Dendritic cell treated with granulocyte-macrophage colony-stimulating factor and Interleukin-4, amounts not matched to agents 40 ng/mL and 50 ng/mL, for 4 days (primary cell): ENCODE results near the gene CAPRIN1.
A peak's percentile ranks its signal among the peaks of the same experiment; 100 is the strongest.
"Not testable (repeated sequence)": the region's sequence is repeated elsewhere in the genome, so short reads cannot be mapped to it uniquely, and the experiment has no call there.

ENCODE experiments used
- H3K27ac Mint-ChIP-seq: one replicate; pipeline ENCODE4 v1.8.0; 2022; ENCODE audit warnings: mild to moderate bottlenecking, mixed read lengths
- H3K27me3 Mint-ChIP-seq: one replicate; pipeline ENCODE4 v1.8.0; 2022; ENCODE audit warnings: mild to moderate bottlenecking, mixed read lengths
- H3K36me3 Mint-ChIP-seq: one replicate; pipeline ENCODE4 v1.8.0; 2022; ENCODE audit warnings: low read depth, mixed read lengths
- H3K4me1 Mint-ChIP-seq: one replicate; pipeline ENCODE4 v1.8.0; 2022; ENCODE audit warnings: low read depth, mixed read lengths
- H3K4me3 Mint-ChIP-seq: one replicate; pipeline ENCODE4 v1.8.0; 2022; ENCODE audit warnings: mild to moderate bottlenecking, moderate library complexity, mixed read lengths
- H3K9me3 Mint-ChIP-seq: one replicate; pipeline ENCODE4 v1.8.0; 2022; ENCODE audit warnings: mixed read lengths
- intact Hi-C: fragments of 100-400 bp; cut with micrococcal nuclease; formaldehyde crosslinking; loops from one replicate; pipeline ENCODE4 v1.15.0; 2022

CAPRIN1 gene

GRCh38 chr11:34034053-34034452 is 17.5 kb upstream of the CAPRIN1 start:
- Mint-ChIP-seq H3K36me3 (no peaks in the 10 kb centered on the region), H3K27ac (peak overlapping the region; percentile 25), H3K4me3 (no peak overlapping the region), H3K4me1 (peaks cover 17% of the 10 kb centered on the region), H3K9me3 (no peaks in the 10 kb centered on the region), H3K27me3 (peaks cover 1% of the 10 kb centered on the region)
- intact Hi-C loops = no loop called here

GRCh38 chr11:34036456-34036855 is 15.1 kb upstream of the CAPRIN1 start:
- Mint-ChIP-seq H3K4me1 (peaks cover 16% of the 10 kb centered on the region), H3K36me3 (no peaks in the 10 kb centered on the region), H3K27me3 (no peaks in the 10 kb centered on the region), H3K27ac (peak overlapping the region; percentile 57), H3K4me3 (no peak overlapping the region), H3K9me3 (no peaks in the 10 kb centered on the region)
- intact Hi-C loops = no loop called here

GRCh38 chr11:34037016-34037415 is 14.5 kb upstream of the CAPRIN1 start:
- H3K36me3 Mint-ChIP-seq = no peaks in the 10 kb centered on the region
- H3K27me3 Mint-ChIP-seq = no peaks in the 10 kb centered on the region
- no peak overlapping the region for H3K4me3 Mint-ChIP-seq
- intact Hi-C loops = no loop called here
- H3K27ac Mint-ChIP-seq = peak overlapping the region; percentile 77
- H3K4me1 Mint-ChIP-seq = peaks cover 16% of the 10 kb centered on the region
- H3K9me3 Mint-ChIP-seq = no peaks in the 10 kb centered on the region

- Mint-ChIP-seq H3K36me3 (no peaks in the 10 kb centered on the region), H3K27ac (peak overlapping the region; percentile 74), H3K4me1 (peaks cover 40% of the 10 kb centered on the region), H3K9me3 (peaks cover 8% of the 10 kb centered on the region), H3K27me3 (no peaks in the 10 kb centered on the region), H3K4me3 (no peak overlapping the region)
- intact Hi-C loops = no loop called here
These were observed 11.0 kb upstream of the CAPRIN1 start for GRCh38 chr11:34040571-34040970.

- no peaks in the 10 kb centered on the region for H3K27me3 Mint-ChIP-seq
- H3K4me1 Mint-ChIP-seq = peaks cover 37% of the 10 kb centered on the region
- peaks cover 8% of the 10 kb centered on the region for H3K9me3 Mint-ChIP-seq
- no peaks in the 10 kb centered on the region for H3K36me3 Mint-ChIP-seq
- intact Hi-C loops = no loop called here
- H3K4me3 Mint-ChIP-seq = peak overlapping the region; percentile 41
- H3K27ac Mint-ChIP-seq = peak overlapping the region; percentile 90
These were observed 6.7 kb upstream of the CAPRIN1 start for GRCh38 chr11:34044664-34045485.

GRCh38 chr11:34049028-34049427 is 2.5 kb upstream of the CAPRIN1 start:
- peaks cover 41% of the 10 kb centered on the region for H3K4me1 Mint-ChIP-seq
- H3K4me3 Mint-ChIP-seq = no peak overlapping the region
- H3K27me3 Mint-ChIP-seq = no peaks in the 10 kb centered on the region
- no peaks in the 10 kb centered on the region for H3K9me3 Mint-ChIP-seq
- H3K36me3 Mint-ChIP-seq = peaks cover 25% of the 10 kb centered on the region
- intact Hi-C loops = no loop called here
- no peak overlapping the region for H3K27ac Mint-ChIP-seq

GRCh38 chr11:34050581-34051348 is 766 bp upstream of the CAPRIN1 start:
- Mint-ChIP-seq H3K4me3 (peak overlapping the region; percentile 88), H3K36me3 (peaks cover 34% of the 10 kb centered on the region), H3K9me3 (no peaks in the 10 kb centered on the region), H3K4me1 (peaks cover 32% of the 10 kb centered on the region), H3K27ac (peak overlapping the region; percentile 94), H3K27me3 (no peaks in the 10 kb centered on the region)
- intact Hi-C loops = loop anchor here (1.0 to 5.0 kb wide), 3 partner anchors 55 to 867 kb away; partner anchors contain the start of genes ABTB2, APIP, NAT10 and PDHX

GRCh38 chr11:34052036-34052607 is 591 bp downstream of the CAPRIN1 start:
- no peaks in the 10 kb centered on the region for H3K27me3 Mint-ChIP-seq
- H3K27ac Mint-ChIP-seq = peak overlapping the region; percentile 94
- peak overlapping the region; percentile 97 for H3K4me3 Mint-ChIP-seq
- no peaks in the 10 kb centered on the region for H3K9me3 Mint-ChIP-seq
- peaks cover 34% of the 10 kb centered on the region for H3K36me3 Mint-ChIP-seq
- intact Hi-C loops = loop anchor here (5.0 kb wide), 1 partner anchor 865 kb away; the partner anchor contains the start of genes APIP and PDHX
- H3K4me1 Mint-ChIP-seq = peaks cover 32% of the 10 kb centered on the region

- intact Hi-C loops = loop anchor here (5.0 kb wide), 1 partner anchor 865 kb away; the partner anchor contains the start of genes APIP and PDHX
- Mint-ChIP-seq H3K27me3 (no peaks in the 10 kb centered on the region), H3K9me3 (no peaks in the 10 kb centered on the region), H3K4me3 (peak overlapping the region; percentile 97), H3K27ac (peak overlapping the region; percentile 94), H3K4me1 (peaks cover 32% of the 10 kb centered on the region), H3K36me3 (peaks cover 35% of the 10 kb centered on the region)
These were observed 1.2 kb downstream of the CAPRIN1 start for GRCh38 chr11:34052608-34053160.

GRCh38 chr11:34053161-34053686 is 1.7 kb downstream of the CAPRIN1 start:
- intact Hi-C loops = loop anchor here (5.0 kb wide), 1 partner anchor 864 kb away; the partner anchor contains the start of genes APIP and PDHX
- Mint-ChIP-seq H3K4me1 (peaks cover 34% of the 10 kb centered on the region), H3K27ac (peak overlapping the region; percentile 94), H3K9me3 (no peaks in the 10 kb centered on the region), H3K36me3 (peaks cover 40% of the 10 kb centered on the region), H3K4me3 (peak overlapping the region; percentile 97), H3K27me3 (no peaks in the 10 kb centered on the region)

- not testable (repeated sequence) for H3K9me3 Mint-ChIP-seq, H3K27me3 Mint-ChIP-seq, H3K27ac Mint-ChIP-seq
- intact Hi-C loops = loop anchor here (5.0 kb wide), 1 partner anchor 863 kb away; the partner anchor contains the start of genes APIP and PDHX
- Mint-ChIP-seq H3K4me3 (peak overlapping the region; percentile 37), H3K4me1 (peaks cover 38% of the 10 kb centered on the region), H3K36me3 (peaks cover 46% of the 10 kb centered on the region)
These were observed 2.8 kb downstream of the CAPRIN1 start for GRCh38 chr11:34054351-34054750.

- Mint-ChIP-seq H3K4me1 (peaks cover 31% of the 10 kb centered on the region), H3K4me3 (peak overlapping the region; percentile 17), H3K27ac (no peak overlapping the region), H3K36me3 (peaks cover 51% of the 10 kb centered on the region), H3K9me3 (no peaks in the 10 kb centered on the region), H3K27me3 (no peaks in the 10 kb centered on the region)
- intact Hi-C loops = no loop called here
These were observed 3.9 kb downstream of the CAPRIN1 start for GRCh38 chr11:34055218-34056000.

GRCh38 chr11:34056672-34057071 is 5.1 kb downstream of the CAPRIN1 start:
- H3K9me3 Mint-ChIP-seq = no peaks in the 10 kb centered on the region
- H3K4me3 Mint-ChIP-seq = no peak overlapping the region
- no peaks in the 10 kb centered on the region for H3K27me3 Mint-ChIP-seq
- H3K4me1 Mint-ChIP-seq = peaks cover 24% of the 10 kb centered on the region
- peaks cover 52% of the 10 kb centered on the region for H3K36me3 Mint-ChIP-seq
- H3K27ac Mint-ChIP-seq = no peak overlapping the region
- intact Hi-C loops = no loop called here
